K562 (cell line): ENCODE results near the gene MYOM1. TPM values are rescaled to one million over a fixed set of nuclear protein-coding genes. Genes with fewer than 3 reads are reported as not detected.
A peak's percentile ranks its signal among the peaks of the same experiment; 100 is the strongest.

Experiments
- BRD9 ChIP-seq: fragments of 450-650 bp; IDR thresholded peaks from 2 replicates; pipeline ENCODE4 v1.6.1; 2018; ENCODE audit warnings: low read depth; ENCODE audit not compliant: partially characterized antibody
- GTF2F1 ChIP-seq: IDR thresholded peaks from 2 replicates; pipeline ENCODE4 v1.6.1; 2011; ENCODE audit warnings: low read depth, low read length, improper control_type of control experiment
- HDAC3 ChIP-seq: fragments of 450-650 bp; IDR thresholded peaks from 2 replicates; pipeline ENCODE4 v1.6.1; 2018; ENCODE audit warnings: borderline replicate concordance, mild to moderate bottlenecking, moderate library complexity; ENCODE audit not compliant: partially characterized antibody
- HDAC8 ChIP-seq: fragments of 450-650 bp; IDR thresholded peaks from 2 replicates; pipeline ENCODE4 v1.6.1; 2016; ENCODE audit warnings: mild to moderate bottlenecking, missing genetic modification characterization, moderate library complexity, missing compliant biosample characterization
- LEF1 ChIP-seq: fragments of 450-650 bp; IDR thresholded peaks from 2 replicates; pipeline ENCODE4 v1.6.1; 2016; ENCODE audit warnings: mild to moderate bottlenecking
- MAFK ChIP-seq: IDR thresholded peaks from 2 replicates; pipeline ENCODE4 v1.6.1; 2011; ENCODE audit warnings: low read length, improper control_type of control experiment
- NFE2 ChIP-seq: IDR thresholded peaks from 2 replicates; pipeline ENCODE4 v1.6.1; 2014; ENCODE audit warnings: antibody characterized with exemption, low read depth
- NFIX ChIP-seq: fragments of 250-450 bp; sonication (Bioruptor Pico); IDR thresholded peaks from 2 replicates; pipeline ENCODE4 v1.4.0; 2020; ENCODE audit warnings: low read depth, mild to moderate bottlenecking, moderate library complexity
- PHF21A ChIP-seq: fragments of 450-650 bp; IDR thresholded peaks from 2 replicates; pipeline ENCODE4 v1.6.1; 2017; ENCODE audit warnings: low read depth, borderline replicate concordance
- POLR3G ChIP-seq: IDR thresholded peaks from 2 replicates; pipeline ENCODE4 v1.6.1; 2011; ENCODE audit not compliant: insufficient read length, insufficient replicate concordance; ENCODE audit errors: extremely low read depth
- STAT5A ChIP-seq: IDR thresholded peaks from 2 replicates; pipeline ENCODE4 v1.6.1; 2012; ENCODE audit warnings: low read length, inconsistent platforms, borderline replicate concordance
- TAF9B ChIP-seq: fragments of 450-650 bp; IDR thresholded peaks from 2 replicates; pipeline ENCODE4 v1.6.1; 2018; ENCODE audit warnings: mild to moderate bottlenecking; ENCODE audit not compliant: partially characterized antibody
- polyA plus RNA-seq, 8 experiments: library from polyadenylated mRNA; depleted of rRNA in 4 of 8; stranded (reverse) in 5 of 8; unstranded in 3 of 8; fragments of >200 nt; fragmentation: Nextera tagmentation in 2 of 8; fragmentation: Illumina TruSeq in 1 of 8; extraction: Ambion mirVana in 2 of 8; extraction: Trizol in 1 of 8; gene quantifications; 2 replicates each; pipeline versions ENCODE4 v1.2.1 to v1.2.3, GENCODE V29; 2011 to 2014; ENCODE audit warnings: inconsistent platforms in 1 of 8, missing spikeins in 1 of 8
- total RNA-seq, 7 experiments: library from RNA; depleted of rRNA in 6 of 7; stranded (reverse); fragments of >200 nt in 6 of 7; fragmentation: Illumina TruSeq in 2 of 7; extraction: Trizol in 2 of 7; gene quantifications; 2 replicates each; pipeline versions ENCODE4 v1.2.1 to v1.2.3, GENCODE V29; 2011 to 2021; ENCODE audit warnings: low replicate concordance in 1 of 7
- TF ChIP-seq, protein P1 (sequence below), 2 experiments: IDR thresholded peaks in 1 of 2; conservative IDR thresholded peaks in 1 of 2; 2 replicates each; pipeline ENCODE4 v1.6.1; 2016; ENCODE audit warnings: low read depth in 2 of 2, mild to moderate bottlenecking in 1 of 2, missing compliant biosample characterization in 1 of 2, missing genetic modification characterization in 1 of 2, moderate library complexity in 1 of 2
- TF ChIP-seq, protein P2 (sequence below): sonication (generic); formaldehyde crosslinking; IDR thresholded peaks from 2 replicates; pipeline ENCODE4 v1.8.0; 2022; ENCODE audit warnings: mild to moderate bottlenecking, missing genetic modification reagents
- TF ChIP-seq, protein P3 (sequence below), 3 experiments: fragments of 200-800 bp in 1 of 3; fragments of 250-450 bp in 1 of 3; fragments of 450-650 bp in 1 of 3; sonication (Bioruptor Pico) in 1 of 3; sonication (Bioruptor generic) in 1 of 3; formaldehyde crosslinking in 1 of 3; IDR thresholded peaks; 2 replicates each; pipeline versions ENCODE4 v1.6.1 to v1.8.0; 2016 to 2022; ENCODE audit warnings: mild to moderate bottlenecking in 2 of 3, missing genetic modification characterization in 2 of 3, missing compliant biosample characterization in 1 of 3, moderate library complexity in 1 of 3
- TF ChIP-seq, protein P4 (sequence below): sonication (generic); formaldehyde crosslinking; IDR thresholded peaks from 2 replicates; pipeline ENCODE4 v1.8.1; 2023; ENCODE audit warnings: mild to moderate bottlenecking, missing genetic modification reagents

Gene MYOM1
- total and polyA plus RNA-seq, 9 of the 15 experiments (the other 6 are each of a cell fraction or from before 2014, with no cell fraction given), result 0.01 to 0.62 (median 0.25) TPM

DNA sequence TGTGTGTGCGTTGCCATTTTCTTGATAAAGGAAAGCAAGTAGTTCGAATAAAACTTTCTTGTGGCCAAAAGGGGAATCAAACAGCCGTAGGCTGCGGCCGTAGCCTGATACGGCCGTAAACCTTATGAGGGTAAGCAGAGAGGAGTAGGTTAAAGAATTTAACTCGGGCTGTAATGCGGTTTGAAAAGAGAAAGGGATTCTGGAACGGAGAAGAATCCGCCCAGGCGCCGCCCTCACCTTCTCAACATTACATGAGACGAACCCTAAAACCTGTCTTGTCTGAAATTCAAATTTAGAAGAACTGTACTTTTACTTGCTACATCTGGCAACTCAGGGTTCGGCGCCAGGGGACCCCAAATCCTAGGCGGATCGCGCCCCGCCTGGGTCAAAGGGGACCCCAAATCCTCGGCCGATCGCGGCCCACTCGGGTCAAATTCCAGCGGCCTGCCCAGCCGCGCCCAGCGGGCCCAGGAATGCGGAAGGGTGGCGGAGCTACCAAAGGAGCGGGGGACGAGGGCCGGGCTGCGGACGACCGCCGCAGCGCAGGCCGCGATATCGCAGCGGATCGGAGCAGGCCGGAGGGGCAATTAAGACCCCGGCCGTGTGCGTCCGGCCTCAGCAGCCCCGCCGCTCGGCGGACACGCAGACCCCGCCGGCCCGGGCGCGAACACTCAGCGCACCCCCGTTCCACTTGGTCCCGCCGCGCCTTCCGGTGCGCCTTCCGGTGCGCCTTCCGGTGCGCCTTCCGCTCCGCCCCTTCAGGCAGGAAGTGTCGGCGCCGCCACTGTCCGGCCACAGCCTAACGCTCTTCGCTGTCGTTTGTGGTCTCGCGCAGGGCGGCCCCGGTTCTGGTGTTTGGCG lies 41.8 kb upstream of the MYOM1 start, which contains the start of gene MYL12B (continued):
- TF ChIP-seq GTF2F1 (peak; percentile 58; the same call in 1 of the 2 replicates), STAT5A (no peak), NFIX (CRISPR knock-in tag) (no peak), POLR3G (no peak), TAF9B (peak; percentile 77), PHF21A (no peak; the same call in 1 of the 2 replicates), BRD9 (peak; percentile 89), LEF1 (peak; percentile 27; the same call in 1 of the 2 replicates), MAFK (no peak), NFE2 (peak; percentile 18; the same call in 1 of the 2 replicates), HDAC8 (tag) (0 out of 2 replicates have a peak, but pooled peaks have one; percentile 36), HDAC3 (no peak)
- TF ChIP-seq, protein P1, sequence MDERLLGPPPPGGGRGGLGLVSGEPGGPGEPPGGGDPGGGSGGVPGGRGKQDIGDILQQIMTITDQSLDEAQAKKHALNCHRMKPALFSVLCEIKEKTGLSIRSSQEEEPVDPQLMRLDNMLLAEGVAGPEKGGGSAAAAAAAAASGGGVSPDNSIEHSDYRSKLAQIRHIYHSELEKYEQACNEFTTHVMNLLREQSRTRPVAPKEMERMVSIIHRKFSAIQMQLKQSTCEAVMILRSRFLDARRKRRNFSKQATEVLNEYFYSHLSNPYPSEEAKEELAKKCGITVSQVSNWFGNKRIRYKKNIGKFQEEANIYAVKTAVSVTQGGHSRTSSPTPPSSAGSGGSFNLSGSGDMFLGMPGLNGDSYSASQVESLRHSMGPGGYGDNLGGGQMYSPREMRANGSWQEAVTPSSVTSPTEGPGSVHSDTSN (CRISPR knock-in tag; IDR thresholded peaks at IDR 0.05; ENCODE audit: low read depth), result no peak
- TF ChIP-seq, protein P1 (tag; conservative IDR thresholded peaks at IDR 0.05; ENCODE audit: low read depth), result no peak
- TF ChIP-seq, protein P2, sequence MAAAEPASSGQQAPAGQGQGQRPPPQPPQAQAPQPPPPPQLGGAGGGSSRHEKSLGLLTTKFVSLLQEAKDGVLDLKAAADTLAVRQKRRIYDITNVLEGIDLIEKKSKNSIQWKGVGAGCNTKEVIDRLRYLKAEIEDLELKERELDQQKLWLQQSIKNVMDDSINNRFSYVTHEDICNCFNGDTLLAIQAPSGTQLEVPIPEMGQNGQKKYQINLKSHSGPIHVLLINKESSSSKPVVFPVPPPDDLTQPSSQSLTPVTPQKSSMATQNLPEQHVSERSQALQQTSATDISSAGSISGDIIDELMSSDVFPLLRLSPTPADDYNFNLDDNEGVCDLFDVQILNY, result 0 out of 2 replicates have a peak, but pooled peaks have one; percentile 62
- TF ChIP-seq, protein P3, sequence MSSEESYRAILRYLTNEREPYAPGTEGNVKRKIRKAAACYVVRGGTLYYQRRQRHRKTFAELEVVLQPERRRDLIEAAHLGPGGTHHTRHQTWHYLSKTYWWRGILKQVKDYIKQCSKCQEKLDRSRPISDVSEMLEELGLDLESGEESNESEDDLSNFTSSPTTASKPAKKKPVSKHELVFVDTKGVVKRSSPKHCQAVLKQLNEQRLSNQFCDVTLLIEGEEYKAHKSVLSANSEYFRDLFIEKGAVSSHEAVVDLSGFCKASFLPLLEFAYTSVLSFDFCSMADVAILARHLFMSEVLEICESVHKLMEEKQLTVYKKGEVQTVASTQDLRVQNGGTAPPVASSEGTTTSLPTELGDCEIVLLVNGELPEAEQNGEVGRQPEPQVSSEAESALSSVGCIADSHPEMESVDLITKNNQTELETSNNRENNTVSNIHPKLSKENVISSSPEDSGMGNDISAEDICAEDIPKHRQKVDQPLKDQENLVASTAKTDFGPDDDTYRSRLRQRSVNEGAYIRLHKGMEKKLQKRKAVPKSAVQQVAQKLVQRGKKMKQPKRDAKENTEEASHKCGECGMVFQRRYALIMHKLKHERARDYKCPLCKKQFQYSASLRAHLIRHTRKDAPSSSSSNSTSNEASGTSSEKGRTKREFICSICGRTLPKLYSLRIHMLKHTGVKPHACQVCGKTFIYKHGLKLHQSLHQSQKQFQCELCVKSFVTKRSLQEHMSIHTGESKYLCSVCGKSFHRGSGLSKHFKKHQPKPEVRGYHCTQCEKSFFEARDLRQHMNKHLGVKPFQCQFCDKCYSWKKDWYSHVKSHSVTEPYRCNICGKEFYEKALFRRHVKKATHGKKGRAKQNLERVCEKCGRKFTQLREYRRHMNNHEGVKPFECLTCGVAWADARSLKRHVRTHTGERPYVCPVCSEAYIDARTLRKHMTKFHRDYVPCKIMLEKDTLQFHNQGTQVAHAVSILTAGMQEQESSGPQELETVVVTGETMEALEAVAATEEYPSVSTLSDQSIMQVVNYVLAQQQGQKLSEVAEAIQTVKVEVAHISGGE (CRISPR knock-in tag; IDR thresholded peaks at IDR 0.05), result peak; percentile 78 to 96 (median 87); a peak in 5 of 6 replicates
- TF ChIP-seq, protein P4, sequence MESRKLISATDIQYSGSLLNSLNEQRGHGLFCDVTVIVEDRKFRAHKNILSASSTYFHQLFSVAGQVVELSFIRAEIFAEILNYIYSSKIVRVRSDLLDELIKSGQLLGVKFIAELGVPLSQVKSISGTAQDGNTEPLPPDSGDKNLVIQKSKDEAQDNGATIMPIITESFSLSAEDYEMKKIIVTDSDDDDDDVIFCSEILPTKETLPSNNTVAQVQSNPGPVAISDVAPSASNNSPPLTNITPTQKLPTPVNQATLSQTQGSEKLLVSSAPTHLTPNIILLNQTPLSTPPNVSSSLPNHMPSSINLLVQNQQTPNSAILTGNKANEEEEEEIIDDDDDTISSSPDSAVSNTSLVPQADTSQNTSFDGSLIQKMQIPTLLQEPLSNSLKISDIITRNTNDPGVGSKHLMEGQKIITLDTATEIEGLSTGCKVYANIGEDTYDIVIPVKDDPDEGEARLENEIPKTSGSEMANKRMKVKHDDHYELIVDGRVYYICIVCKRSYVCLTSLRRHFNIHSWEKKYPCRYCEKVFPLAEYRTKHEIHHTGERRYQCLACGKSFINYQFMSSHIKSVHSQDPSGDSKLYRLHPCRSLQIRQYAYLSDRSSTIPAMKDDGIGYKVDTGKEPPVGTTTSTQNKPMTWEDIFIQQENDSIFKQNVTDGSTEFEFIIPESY (CRISPR knock-in tag), result no peak
